Colonic mucosa (tissue), 4 donors: ENCODE results near the gene NR1I3. TPM values are rescaled to one million over a fixed set of nuclear protein-coding genes. Genes with fewer than 3 reads are reported as not detected.

Experiments used
- DNase-seq: peaks from one replicate; pipeline ENCODE4 v3.0.0-alpha.2; 2020
- H3K27ac ChIP-seq: fragments of 200-600 bp; one replicate; pipeline ENCODE4 v1.8.0; 2021
- H3K27me3 ChIP-seq: fragments of 200-600 bp; one replicate; pipeline ENCODE4 v1.8.0; 2021
- H3K36me3 ChIP-seq: fragments of 200-600 bp; one replicate; pipeline ENCODE4 v1.8.0; 2021
- H3K4me1 ChIP-seq: fragments of 200-600 bp; one replicate; pipeline ENCODE4 v1.8.0; 2021; ENCODE audit warnings: mild to moderate bottlenecking
- H3K4me3 ChIP-seq: fragments of 200-600 bp; one replicate; pipeline ENCODE4 v1.8.0; 2021
- H3K9ac ChIP-seq, 2 donors: one replicate each; pipeline ENCODE4 v1.7.0; 2013; ENCODE audit warnings: control low read depth in 2 of 2, low read depth in 2 of 2, low read length in 2 of 2
- H3K9me3 ChIP-seq: fragments of 200-600 bp; one replicate; pipeline ENCODE4 v1.8.0; 2021
- intact Hi-C: fragments of 100-400 bp; cut with DNase I; formaldehyde crosslinking; loops from one replicate; pipeline ENCODE4 v1.14.1; 2022
- total RNA-seq, 2 donors: library from RNA; stranded (reverse); fragmentation: NEBNext Ultra II Directional in 1 of 2; extraction: Animal tissue kit (Norgen Biotek cat#: 25700) in 1 of 2; gene quantifications; one replicate each; pipeline ENCODE4 v1.2.1, GENCODE V29; 2021
- TF ChIP-seq, protein P1 (sequence below): fragments of 200-600 bp; IDR thresholded peaks from one replicate; pipeline ENCODE4 v1.8.0; 2022; ENCODE audit warnings: antibody characterized with exemption, mild to moderate bottlenecking
- donor health status: healthy.
- donor health status: DM: no; HTN: no; CAD: no.
- donor health status: DM: no; HTN: no; CAD: no.

The NR1I3 gene
- total RNA-seq, 2 donors from 2014 or later, result not detected

DNA sequence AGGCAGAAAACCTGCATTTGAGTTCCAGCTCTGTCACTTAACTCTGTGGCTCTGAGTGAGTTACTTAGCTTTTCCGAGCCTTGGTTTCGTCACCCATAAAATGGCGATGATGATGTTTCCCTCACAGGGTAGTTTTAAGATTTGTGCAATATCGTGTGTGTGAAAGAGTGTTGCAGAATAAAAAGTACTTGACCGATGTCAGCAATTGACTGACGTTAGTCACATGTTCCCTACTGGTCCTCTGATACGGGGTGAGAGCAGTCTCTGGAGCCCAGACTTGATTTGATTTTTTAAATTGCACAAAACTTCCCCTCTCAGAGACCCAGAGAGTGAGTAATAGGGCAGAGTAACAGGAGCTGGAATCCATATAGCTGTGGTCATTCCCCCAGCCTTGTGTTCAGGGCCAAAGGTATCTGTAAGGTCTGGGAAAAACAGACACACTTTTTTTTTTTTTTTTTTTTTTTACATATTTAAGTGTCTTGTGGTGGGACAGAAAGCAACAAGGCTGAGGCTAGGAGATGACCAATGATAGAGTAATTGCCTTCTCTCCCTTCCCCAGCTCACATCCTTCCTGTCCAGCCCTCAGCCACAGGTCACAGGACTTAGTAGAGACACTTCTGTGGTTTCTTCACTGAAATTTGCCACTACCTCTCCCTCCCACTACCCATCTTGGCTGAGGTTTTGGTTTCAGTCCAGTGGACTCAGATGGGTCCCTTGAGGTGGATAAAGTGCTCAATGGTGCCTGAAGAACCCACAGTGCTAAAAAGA is 20.9 kb downstream of the NR1I3 start:
- Histone ChIP-seq H3K4me1 (no peaks in the 10 kb centered on the region), H3K27ac (peak overlapping the region; percentile 72), H3K4me3 (peak overlapping the region; percentile 2), H3K9me3 (no peaks in the 10 kb centered on the region), H3K27me3 (no peaks in the 10 kb centered on the region), H3K36me3 (peaks cover 20% of the 10 kb centered on the region), H3K9ac (peak overlapping the region in 1 of 2 donors; percentile 29)
- DNase-seq, result no peak
- intact Hi-C loops, result no loop called here
- TF ChIP-seq, protein P1, sequence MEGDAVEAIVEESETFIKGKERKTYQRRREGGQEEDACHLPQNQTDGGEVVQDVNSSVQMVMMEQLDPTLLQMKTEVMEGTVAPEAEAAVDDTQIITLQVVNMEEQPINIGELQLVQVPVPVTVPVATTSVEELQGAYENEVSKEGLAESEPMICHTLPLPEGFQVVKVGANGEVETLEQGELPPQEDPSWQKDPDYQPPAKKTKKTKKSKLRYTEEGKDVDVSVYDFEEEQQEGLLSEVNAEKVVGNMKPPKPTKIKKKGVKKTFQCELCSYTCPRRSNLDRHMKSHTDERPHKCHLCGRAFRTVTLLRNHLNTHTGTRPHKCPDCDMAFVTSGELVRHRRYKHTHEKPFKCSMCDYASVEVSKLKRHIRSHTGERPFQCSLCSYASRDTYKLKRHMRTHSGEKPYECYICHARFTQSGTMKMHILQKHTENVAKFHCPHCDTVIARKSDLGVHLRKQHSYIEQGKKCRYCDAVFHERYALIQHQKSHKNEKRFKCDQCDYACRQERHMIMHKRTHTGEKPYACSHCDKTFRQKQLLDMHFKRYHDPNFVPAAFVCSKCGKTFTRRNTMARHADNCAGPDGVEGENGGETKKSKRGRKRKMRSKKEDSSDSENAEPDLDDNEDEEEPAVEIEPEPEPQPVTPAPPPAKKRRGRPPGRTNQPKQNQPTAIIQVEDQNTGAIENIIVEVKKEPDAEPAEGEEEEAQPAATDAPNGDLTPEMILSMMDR, result no peak

GRCh38 chr1:161215076-161215475 is 22.9 kb downstream of the NR1I3 start, which contains the start of gene FCER1G:
TSS of gene FCER1G (plus strand) at chr1:161215295. CDS start at chr1:161215322, 27 bp downstream.
- TF ChIP-seq, protein P1, result no peak
- peak; percentile 37 for DNase-seq
- H3K9ac ChIP-seq, result peak within 1 kb of the TSS in 1 of 2 donors; percentile 33
- H3K27me3 ChIP-seq, result no peaks in the 10 kb centered on the region
- peak within 1 kb of the TSS; percentile 40 for H3K27ac ChIP-seq
- intact Hi-C loops, result no loop called here
- no peaks in the 10 kb centered on the region for H3K4me1 ChIP-seq
- peak within 1 kb of the TSS; percentile 9 for H3K4me3 ChIP-seq
- no peaks in the 10 kb centered on the region for H3K9me3 ChIP-seq
- H3K36me3 ChIP-seq, result peaks cover 21% of the 10 kb centered on the region

GRCh38 chr1:161214369-161214768 is 23.6 kb downstream of the NR1I3 start:
- Histone ChIP-seq H3K27ac (no peak overlapping the region), H3K9ac (no peak overlapping the region), H3K9me3 (no peaks in the 10 kb centered on the region), H3K4me3 (no peak overlapping the region), H3K4me1 (no peaks in the 10 kb centered on the region), H3K36me3 (peaks cover 25% of the 10 kb centered on the region), H3K27me3 (no peaks in the 10 kb centered on the region)
- no peak for DNase-seq
- TF ChIP-seq, protein P1, result no peak
- intact Hi-C loops, result loop anchor here (5.0 kb wide), 1 partner anchor 153 kb away; the partner anchor contains the start of gene CFAP126

GRCh38 chr1:161209790-161210409 is 28.1 kb downstream of the NR1I3 start:
- H3K4me1 ChIP-seq, result no peaks in the 10 kb centered on the region
- no peaks in the 10 kb centered on the region for H3K27me3 ChIP-seq
- DNase-seq, result peak; percentile 73
- TF ChIP-seq, protein P1, result peak; percentile 93
- no peak overlapping the region for H3K4me3 ChIP-seq
- intact Hi-C loops, result loop anchor here (5.0 kb wide), 1 partner anchor 157 kb away; the partner anchor contains the start of gene CFAP126
- H3K27ac ChIP-seq, result no peak overlapping the region
- peaks cover 32% of the 10 kb centered on the region for H3K36me3 ChIP-seq
- H3K9ac ChIP-seq, result no peak overlapping the region
- H3K9me3 ChIP-seq, result no peaks in the 10 kb centered on the region

GRCh38 chr1:161207173-161207572 is 30.8 kb downstream of the NR1I3 start:
- no peaks in the 10 kb centered on the region for H3K4me1 ChIP-seq
- intact Hi-C loops, result no loop called here
- no peak overlapping the region for H3K4me3 ChIP-seq

More at GRCh38 chr1:161207173-161207572, 30.8 kb downstream of the NR1I3 start:
- TF ChIP-seq, protein P1, result no peak
- Histone ChIP-seq H3K36me3 (peaks cover 12% of the 10 kb centered on the region), H3K27me3 (no peaks in the 10 kb centered on the region), H3K27ac (peak overlapping the region; percentile 44), H3K9me3 (no peaks in the 10 kb centered on the region), H3K9ac (peak overlapping the region in 1 of 2 donors; percentile 51)
- DNase-seq, result no peak
